HepG2 (cell line): ENCODE results near the gene SOWAHA. TPM values are rescaled to one million over a fixed set of nuclear protein-coding genes. Genes with fewer than 3 reads are reported as not detected.

ENCODE experiments used
- ATAC-seq: fragments of 200-7000 bp; cut with Tn5 transposase; 3 replicates; pipeline ENCODE4 v1.9.1; 2020; ENCODE audit warnings: mild to moderate bottlenecking, moderate library complexity
- BruUV-seq: library from RNA; stranded (reverse); fragments of 400-500 nt; replicated peaks from 2 replicates; lab custom pipeline; 2021; lab: Mats Ljungman, UMichigan
- CTCF ChIA-PET: fragments of 300-600 bp; formaldehyde crosslinking; extraction: SDS; loops from one replicate; lab custom pipeline; 2021; ENCODE audit warnings: low total read pairs, inconsistent platforms, low intra/inter-chr PET ratio; lab: Yijun Ruan, JAX
- POLR2A ChIA-PET: fragments of 350-600 bp; sonication (Branson Sonifier 250); formaldehyde crosslinking; loops from one replicate; lab custom pipeline; 2020; ENCODE audit warnings: antibody characterized with exemption, inconsistent platforms; lab: Yijun Ruan, JAX
- DNase-seq: peaks from one replicate; pipeline ENCODE4 v3.0.0-alpha.2; 2015; ENCODE audit warnings: low spot score
- FAIRE-seq: peaks from 3 replicates; lab custom pipeline; 2011; peaks lifted over from hg19 to GRCh38; lab: Jason Lieb, UNC
- H2AFZ ChIP-seq: one replicate; pipeline ENCODE4 v1.6.1; 2011; ENCODE audit warnings: low read length, inconsistent platforms
- H3K27ac ChIP-seq: fragments of 300-600 bp; 3 replicates; pipeline ENCODE4 v1.8.0; 2011; ENCODE audit warnings: mixed run types, mild to moderate bottlenecking, mixed read lengths, low read length, inconsistent platforms; ENCODE audit not compliant: insufficient read depth; ENCODE audit errors: extremely low read length
- H3K27me3 ChIP-seq, 2 experiments: fragments of 200-600 bp in 1 of 2; 2 replicates in 1 of 2; 3 replicates in 1 of 2; pipeline versions ENCODE4 v1.6.0 to v1.8.0; 2011; ENCODE audit warnings: low read length in 2 of 2, mild to moderate bottlenecking in 2 of 2, moderate library complexity in 2 of 2, inconsistent platforms in 1 of 2; ENCODE audit not compliant: insufficient read depth in 2 of 2, control insufficient read depth in 1 of 2
- H3K36me3 ChIP-seq, 2 experiments: fragments of 200-600 bp in 1 of 2; replicated peaks in 1 of 2; 2 replicates in 1 of 2; 3 replicates in 1 of 2; pipeline versions ENCODE4 v1.5.1 to v1.8.0; 2011; ENCODE audit warnings: low read length in 2 of 2, inconsistent platforms in 1 of 2; ENCODE audit not compliant: insufficient read depth in 2 of 2, control insufficient read depth in 1 of 2
- H3K4me1 ChIP-seq: 2 replicates; pipeline ENCODE4 v1.5.1; 2012; ENCODE audit warnings: low read length, inconsistent platforms; ENCODE audit not compliant: insufficient read depth
- H3K4me2 ChIP-seq: 2 replicates; pipeline ENCODE4 v1.6.0; 2011; ENCODE audit warnings: low read depth, low read length, inconsistent platforms
- H3K4me3 ChIP-seq, 3 experiments: fragments of 200-600 bp in 1 of 3; sonication (generic), shearing (Covaris generic) in 1 of 3; replicated peaks in 1 of 3; 2 replicates each; pipeline ENCODE4 v1.5.1; 2011 to 2016; ENCODE audit warnings: low read length in 3 of 3, inconsistent platforms in 2 of 3, low read depth in 2 of 3, mild to moderate bottlenecking in 2 of 3, control low read depth in 1 of 3, mixed read lengths in 1 of 3; ENCODE audit not compliant: insufficient read depth in 1 of 3
- H3K79me2 ChIP-seq: one replicate; pipeline ENCODE4 v1.6.1; 2011; ENCODE audit warnings: low read length, inconsistent platforms; ENCODE audit not compliant: insufficient read depth
- H3K9ac ChIP-seq: 2 replicates; pipeline ENCODE4 v1.6.0; 2011; ENCODE audit warnings: mild to moderate bottlenecking, low read depth, low read length, inconsistent platforms; ENCODE audit not compliant: insufficient read depth
- H3K9me3 ChIP-seq: 2 replicates; pipeline ENCODE4 v1.5.1; 2012; ENCODE audit warnings: mild to moderate bottlenecking, low read length
- H4K20me1 ChIP-seq: 2 replicates; pipeline ENCODE4 v1.6.0; 2011; ENCODE audit warnings: inconsistent platforms, mild to moderate bottlenecking, low read length, moderate library complexity; ENCODE audit not compliant: insufficient read depth
- HOXA7 ChIP-seq: sonication (generic); formaldehyde crosslinking; IDR thresholded peaks from 2 replicates; pipeline ENCODE4 v1.8.1; 2022; ENCODE audit warnings: mild to moderate bottlenecking, missing genetic modification reagents, moderate library complexity
- MAFK ChIP-seq, 2 experiments: IDR thresholded peaks in 1 of 2; conservative IDR thresholded peaks in 1 of 2; 2 replicates each; pipeline ENCODE4 v1.6.1; 2011; ENCODE audit warnings: improper control_type of control experiment in 2 of 2, low read length in 2 of 2
- NFE2 ChIP-seq: sonication (generic); formaldehyde crosslinking; IDR thresholded peaks from 2 replicates; pipeline ENCODE4 v1.4.0; 2020; ENCODE audit warnings: missing genetic modification reagents
- ONECUT2 ChIP-seq: sonication (generic); formaldehyde crosslinking; IDR thresholded peaks from 2 replicates; pipeline ENCODE4 v1.4.0; 2020; ENCODE audit warnings: missing genetic modification reagents
- PHB2 ChIP-seq: fragments of 450-650 bp; IDR thresholded peaks from 2 replicates; pipeline ENCODE4 v1.6.1; 2018; ENCODE audit not compliant: partially characterized antibody
- PHF21A ChIP-seq: sonication (generic); formaldehyde crosslinking; IDR thresholded peaks from 2 replicates; pipeline ENCODE4 v1.5.0; 2020; ENCODE audit warnings: mild to moderate bottlenecking, missing genetic modification reagents
- SP140L ChIP-seq: sonication (generic); formaldehyde crosslinking; IDR thresholded peaks from 2 replicates; pipeline ENCODE4 v1.4.0; 2020; ENCODE audit warnings: missing genetic modification reagents, borderline replicate concordance
- SUZ12 ChIP-seq: fragments of 150-350 bp; IDR thresholded peaks from 2 replicates; pipeline ENCODE4 v1.6.1; 2014; ENCODE audit warnings: low read depth, low read length
- TBL1XR1 ChIP-seq: fragments of 150-350 bp; IDR thresholded peaks from 2 replicates; pipeline ENCODE4 v1.6.1; 2014; ENCODE audit warnings: borderline replicate concordance, low read length; ENCODE audit not compliant: partially characterized antibody
- TFDP2 ChIP-seq: sonication (generic); formaldehyde crosslinking; IDR thresholded peaks from 2 replicates; pipeline ENCODE4 v1.4.0; 2020; ENCODE audit warnings: missing genetic modification reagents
- TOPORS ChIP-seq: sonication (generic); formaldehyde crosslinking; IDR thresholded peaks from 2 replicates; pipeline ENCODE4 v1.8.0; 2023; ENCODE audit warnings: mild to moderate bottlenecking, missing genetic modification reagents
- TRAFD1 ChIP-seq: sonication (generic); formaldehyde crosslinking; IDR thresholded peaks from 2 replicates; pipeline ENCODE4 v1.5.1; 2020; ENCODE audit warnings: missing genetic modification reagents, mild to moderate bottlenecking, borderline replicate concordance
- ZBTB1 ChIP-seq: sonication (generic); formaldehyde crosslinking; IDR thresholded peaks from 2 replicates; pipeline ENCODE4 v1.4.0; 2020; ENCODE audit warnings: missing genetic modification reagents, borderline replicate concordance
- ZNF232 ChIP-seq: sonication (generic); formaldehyde crosslinking; IDR thresholded peaks from 2 replicates; pipeline ENCODE4 v1.4.0; 2020; ENCODE audit warnings: missing genetic modification reagents, borderline replicate concordance
- ZNF562 ChIP-seq: sonication (generic); formaldehyde crosslinking; IDR thresholded peaks from 2 replicates; pipeline ENCODE4 v1.8.0; 2022; ENCODE audit warnings: missing genetic modification reagents, borderline replicate concordance
- ZNF777 ChIP-seq: sonication (generic); formaldehyde crosslinking; IDR thresholded peaks from 2 replicates; pipeline ENCODE4 v1.4.0; 2020; ENCODE audit warnings: missing genetic modification reagents
- ZNF850 ChIP-seq: sonication (generic); formaldehyde crosslinking; conservative IDR thresholded peaks from 2 replicates; pipeline ENCODE4 v1.9.0; 2021; ENCODE audit warnings: mild to moderate bottlenecking, missing genetic modification reagents
- WGBS: methylation state at CpG from one replicate; pipeline ENCODE4 v1.1.6; 2017; ENCODE audit warnings: low lambda C conversion rate; 5-methylcytosine and 5-hydroxymethylcytosine counted together
- in situ Hi-C: cut with HindIII; loops from 2 replicates; pipeline ENCODE4 v1.10.0; 2017; ENCODE audit warnings: low pct_unique_long_range_greater_than_20kb; ENCODE audit not compliant: extremely low pct_ligation_motif_present
- intact Hi-C: fragments of 100-400 bp; cut with micrococcal nuclease; formaldehyde crosslinking; loops from one replicate; pipeline ENCODE4 v1.10.0; 2022; ENCODE audit not compliant: unreplicated experiment
- polyA plus RNA-seq, 8 experiments: library from polyadenylated mRNA; depleted of rRNA in 3 of 8; stranded (reverse) in 7 of 8; unstranded in 1 of 8; fragments of >200 nt; fragmentation: Illumina TruSeq in 4 of 8; extraction: Trizol in 4 of 8; gene quantifications; 2 replicates each; pipeline versions ENCODE4 v1.2.1 to v1.2.3, GENCODE V29; 2011 to 2016; ENCODE audit warnings: low read depth in 4 of 8, missing spikeins in 1 of 8, mixed read lengths in 1 of 8; ENCODE audit not compliant: insufficient read depth in 1 of 8
- total RNA-seq, 5 experiments: library from RNA; depleted of rRNA; stranded (reverse); fragments of >200 nt; fragmentation: Illumina TruSeq; extraction: Trizol; gene quantifications; 2 replicates each; pipeline ENCODE4 v1.2.3, GENCODE V29; 2016; ENCODE audit warnings: low read depth in 1 of 5

The SOWAHA gene
- total and polyA plus RNA-seq, 2 of the 13 experiments (the other 11 are each of a cell fraction or from before 2014, with no cell fraction given): 0.95 to 1.9 TPM

GRCh38 chr5:132832612-132833011, 19.5 kb downstream of the SOWAHA start:
- FAIRE-seq: no peak

More at GRCh38 chr5:132832612-132833011, 19.5 kb downstream of the SOWAHA start:
- ATAC-seq (no peak), DNase-seq (no peak)
- Histone ChIP-seq H3K27ac (no peak overlapping the region), H2AFZ (no peak overlapping the region), H3K4me3 (no peak overlapping the region), H3K4me1 (peaks cover 75% of the 10 kb centered on the region), H4K20me1 (no peaks in the 10 kb centered on the region), H3K9ac (no peak overlapping the region), H3K4me2 (no peak overlapping the region), H3K79me2 (peaks cover 26% of the 10 kb centered on the region), H3K9me3 (no peaks in the 10 kb centered on the region), H3K27me3 (no peaks in the 10 kb centered on the region), H3K36me3 (no peaks in the 10 kb centered on the region)
- WGBS: 90% methylated on average over 5 of the region's 5 CpGs
- intact Hi-C loops: no loop called here
- ChIA-PET POLR2A (interaction anchor here (0.8 to 6.6 kb wide), 3 partner anchors 35 to 50 kb away, joined by 4 to 91 read pairs (median 22); partner anchors contain the start of genes GDF9 and UQCRQ), CTCF (no interaction called here)
- no peak for TF ChIP-seq ONECUT2
- TF ChIP-seq SUZ12: no peak
- no peak for TF ChIP-seq PHB2
- TF ChIP-seq ZNF232: no peak
- no peak for TF ChIP-seq TOPORS (CRISPR knock-in tag)
- TF ChIP-seq ZNF562: no peak
- TF ChIP-seq HOXA7 (CRISPR knock-in tag): no peak
- no peak for TF ChIP-seq TRAFD1 (CRISPR knock-in tag)
- no peak for TF ChIP-seq TFDP2 (CRISPR knock-in tag)
- TF ChIP-seq ZBTB1 (CRISPR knock-in tag): no peak
- TF ChIP-seq MAFK (conservative IDR thresholded peaks at IDR 0.05 in 1 of 2, IDR thresholded peaks at IDR 0.05 in 1 of 2; ENCODE audit: low read length in 2 of 2): no peak
- TF ChIP-seq ZNF777: no peak
- TF ChIP-seq TBL1XR1: no peak
- no peak for TF ChIP-seq PHF21A (CRISPR knock-in tag)
- TF ChIP-seq SP140L (CRISPR knock-in tag): no peak
- TF ChIP-seq ZNF850 (CRISPR knock-in tag): no peak
- no peak for TF ChIP-seq NFE2 (CRISPR knock-in tag)
- BruUV-seq: no TSS peak
- in situ Hi-C loops: loop anchor here (5.0 kb wide), 1 partner anchor 40 kb away; the partner anchor contains the start of gene LEAP2
